Activated B cell treated with CpG ODN at 0.5 μM for 24 hours (primary cell): Measurements from ENCODE around the gene PARP4. TPM values are rescaled to one million over a fixed set of nuclear protein-coding genes. Genes with fewer than 3 reads are reported as not detected.
"Not testable (repeated sequence)": the region's sequence is repeated elsewhere in the genome, so short reads cannot be mapped to it uniquely, and the experiment has no call there.

Experiments
- ATAC-seq: fragments of 200-7000 bp; cut with Tn5 transposase; one replicate; pipeline ENCODE4 v1.10.0; 2021; ENCODE audit warnings: low read depth, mild to moderate bottlenecking, moderate library complexity
- CTCF ChIA-PET: fragments of 350-600 bp; sonication (Branson Sonifier 250); formaldehyde crosslinking; loops from one replicate; lab custom pipeline; 2021; ENCODE audit warnings: antibody characterized with exemption; lab: Charles Lee
- POLR2A ChIA-PET: fragments of 350-600 bp; sonication (Branson Sonifier 250); formaldehyde crosslinking; loops from one replicate; lab custom pipeline; 2021; ENCODE audit warnings: antibody characterized with exemption; lab: Charles Lee
- DNase-seq: peaks from one replicate; pipeline ENCODE4 v3.0.0; 2022
- H3K27ac Mint-ChIP-seq: one replicate; pipeline ENCODE4 v1.8.0; 2020; ENCODE audit warnings: mixed read lengths
- H3K27me3 Mint-ChIP-seq: one replicate; pipeline ENCODE4 v1.8.0; 2021; ENCODE audit warnings: mixed read lengths
- H3K36me3 Mint-ChIP-seq: one replicate; pipeline ENCODE4 v1.8.0; 2021; ENCODE audit warnings: low read depth, mixed read lengths
- H3K4me1 Mint-ChIP-seq: one replicate; pipeline ENCODE4 v1.8.0; 2021; ENCODE audit warnings: mixed read lengths
- H3K4me3 Mint-ChIP-seq: one replicate; pipeline ENCODE4 v1.8.0; 2020; ENCODE audit warnings: mild to moderate bottlenecking, mixed read lengths
- H3K9me3 Mint-ChIP-seq: one replicate; pipeline ENCODE4 v1.8.0; 2020; ENCODE audit warnings: mixed read lengths
- intact Hi-C: fragments of 100-400 bp; cut with micrococcal nuclease; formaldehyde crosslinking; loops from one replicate; pipeline ENCODE4 v1.15.1; 2024
- total RNA-seq: library from RNA; stranded (reverse); gene quantifications from 2 replicates; pipeline ENCODE4 v1.2.3, GENCODE V29; 2022
- TF ChIP-seq, protein P1 (sequence below): fragments of 200-600 bp; IDR thresholded peaks from one replicate; pipeline ENCODE4 v1.8.0; 2022; ENCODE audit warnings: antibody characterized with exemption, mild to moderate bottlenecking

PARP4 gene
- total RNA-seq, 1 donor from 2014 or later = 56.7 TPM

GRCh38 chr13:24443366-24443765, 69.2 kb downstream of the PARP4 start:
- Mint-ChIP-seq H3K4me1 (no peaks in the 10 kb centered on the region), H3K36me3 (peaks cover 91% of the 10 kb centered on the region), H3K27ac (no peak overlapping the region)

GRCh38 chr13:24426045-24426444, 86.5 kb downstream of the PARP4 start:
- H3K4me1 Mint-ChIP-seq, CTCF ChIA-PET, intact Hi-C loops, H3K9me3 Mint-ChIP-seq, H3K4me3 Mint-ChIP-seq, H3K27me3 Mint-ChIP-seq, DNase-seq, POLR2A ChIA-PET, H3K27ac Mint-ChIP-seq, ATAC-seq: not testable (repeated sequence)
- peaks cover 67% of the 10 kb centered on the region for H3K36me3 Mint-ChIP-seq

More at GRCh38 chr13:24443366-24443765, 69.2 kb downstream of the PARP4 start:
- ChIA-PET POLR2A (no interaction called here), CTCF (no interaction called here)
- ATAC-seq (no peak), DNase-seq (no peak)
- Mint-ChIP-seq H3K9me3 (no peaks in the 10 kb centered on the region), H3K4me3 (no peak overlapping the region), H3K27me3 (no peaks in the 10 kb centered on the region)
- intact Hi-C loops = no loop called here
- TF ChIP-seq, protein P1, sequence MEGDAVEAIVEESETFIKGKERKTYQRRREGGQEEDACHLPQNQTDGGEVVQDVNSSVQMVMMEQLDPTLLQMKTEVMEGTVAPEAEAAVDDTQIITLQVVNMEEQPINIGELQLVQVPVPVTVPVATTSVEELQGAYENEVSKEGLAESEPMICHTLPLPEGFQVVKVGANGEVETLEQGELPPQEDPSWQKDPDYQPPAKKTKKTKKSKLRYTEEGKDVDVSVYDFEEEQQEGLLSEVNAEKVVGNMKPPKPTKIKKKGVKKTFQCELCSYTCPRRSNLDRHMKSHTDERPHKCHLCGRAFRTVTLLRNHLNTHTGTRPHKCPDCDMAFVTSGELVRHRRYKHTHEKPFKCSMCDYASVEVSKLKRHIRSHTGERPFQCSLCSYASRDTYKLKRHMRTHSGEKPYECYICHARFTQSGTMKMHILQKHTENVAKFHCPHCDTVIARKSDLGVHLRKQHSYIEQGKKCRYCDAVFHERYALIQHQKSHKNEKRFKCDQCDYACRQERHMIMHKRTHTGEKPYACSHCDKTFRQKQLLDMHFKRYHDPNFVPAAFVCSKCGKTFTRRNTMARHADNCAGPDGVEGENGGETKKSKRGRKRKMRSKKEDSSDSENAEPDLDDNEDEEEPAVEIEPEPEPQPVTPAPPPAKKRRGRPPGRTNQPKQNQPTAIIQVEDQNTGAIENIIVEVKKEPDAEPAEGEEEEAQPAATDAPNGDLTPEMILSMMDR = no peak

DNA sequence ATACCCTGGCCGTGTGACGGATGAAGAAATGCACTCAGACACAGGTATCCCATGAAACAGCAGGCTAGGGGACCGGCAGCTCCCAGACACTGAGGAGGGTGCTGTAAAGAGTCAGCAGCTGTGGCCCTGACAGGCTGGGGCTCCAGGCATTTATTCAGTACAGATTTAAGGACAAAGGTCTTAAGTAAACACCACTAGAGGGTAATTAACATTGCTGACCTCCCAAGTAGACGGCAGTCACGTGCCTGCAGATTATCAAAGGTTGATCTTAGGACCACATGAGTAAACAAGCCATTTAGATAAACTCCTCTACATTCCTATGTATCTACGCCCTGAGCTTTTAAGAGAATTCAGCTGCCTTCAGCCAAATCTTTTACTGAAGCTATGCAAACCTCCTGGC, 92.9 kb downstream of the PARP4 start:
- H3K9me3 Mint-ChIP-seq, H3K27ac Mint-ChIP-seq, POLR2A ChIA-PET, H3K4me3 Mint-ChIP-seq, ATAC-seq, DNase-seq, CTCF ChIA-PET, H3K27me3 Mint-ChIP-seq, intact Hi-C loops, H3K4me1 Mint-ChIP-seq: not testable (repeated sequence)
- H3K36me3 Mint-ChIP-seq = peaks cover 49% of the 10 kb centered on the region

- intact Hi-C loops = no loop called here
- DNase-seq (no peak), ATAC-seq (no peak)
- Mint-ChIP-seq H3K36me3 (no peaks in the 10 kb centered on the region), H3K4me1 (no peaks in the 10 kb centered on the region), H3K9me3 (no peaks in the 10 kb centered on the region), H3K27me3 (peaks cover 8% of the 10 kb centered on the region), H3K27ac (no peak overlapping the region), H3K4me3 (no peak overlapping the region)
- CTCF ChIA-PET = no interaction called here
- TF ChIP-seq, protein P1 = no peak
- POLR2A ChIA-PET = no interaction called here
Observed at GRCh38 chr13:24407844-24408243, 104.7 kb downstream of the PARP4 start.

GRCh38 chr13:24406524-24406923, 106.1 kb downstream of the PARP4 start:
- TF ChIP-seq, protein P1 = no peak
- Mint-ChIP-seq H3K4me1 (no peaks in the 10 kb centered on the region), H3K27ac (no peak overlapping the region), H3K9me3 (no peaks in the 10 kb centered on the region), H3K27me3 (peaks cover 8% of the 10 kb centered on the region), H3K4me3 (no peak overlapping the region), H3K36me3 (no peaks in the 10 kb centered on the region)
- ChIA-PET POLR2A (no interaction called here), CTCF (no interaction called here)
- ATAC-seq (no peak), DNase-seq (no peak)
- intact Hi-C loops = no loop called here

GRCh38 chr13:24396821-24397220, 115.8 kb downstream of the PARP4 start:
- ATAC-seq = no peak
- no peaks in the 10 kb centered on the region for H3K4me1 Mint-ChIP-seq
- ChIA-PET CTCF (no interaction called here), POLR2A (no interaction called here)
- no peaks in the 10 kb centered on the region for H3K27me3 Mint-ChIP-seq
- peaks cover 12% of the 10 kb centered on the region for H3K9me3 Mint-ChIP-seq
- no peak overlapping the region for H3K4me3 Mint-ChIP-seq
- DNase-seq = no peak
- intact Hi-C loops = no loop called here
- H3K36me3 Mint-ChIP-seq = peaks cover 3% of the 10 kb centered on the region
- TF ChIP-seq, protein P1 = no peak
- H3K27ac Mint-ChIP-seq = no peak overlapping the region
